Bronchial epithelial cell (primary cell): ENCODE measurements around the gene RAD23A. TPM values are rescaled to one million over a fixed set of nuclear protein-coding genes. Genes with fewer than 3 reads are reported as not detected.

Experiments used
- DNase-seq: peaks from one replicate; pipeline ENCODE4 v3.0.0-alpha.2; 2010; ENCODE audit warnings: low read depth
- FAIRE-seq: peaks from 2 replicates; lab custom pipeline; 2011; peaks lifted over from hg19 to GRCh38; lab: Jason Lieb, UNC
- H3K27me3 ChIP-seq: 2 replicates; pipeline ENCODE4 v1.5.1; 2011; ENCODE audit warnings: low read length; ENCODE audit not compliant: control insufficient read depth, insufficient read depth
- H3K36me3 ChIP-seq: 2 replicates; pipeline ENCODE4 v1.5.1; 2011; ENCODE audit warnings: low read length; ENCODE audit not compliant: control insufficient read depth, insufficient read depth
- H3K4me3 ChIP-seq: 2 replicates; pipeline ENCODE4 v1.5.1; 2011; ENCODE audit warnings: mild to moderate bottlenecking, low read depth, low read length, control low read depth
- CTCF ChIP-seq: IDR thresholded peaks from 2 replicates; pipeline ENCODE4 v1.5.1; 2011; ENCODE audit warnings: mild to moderate bottlenecking, moderate library complexity, low read length, control low read depth, inconsistent platforms; ENCODE audit not compliant: insufficient read depth, severe bottlenecking
- total RNA-seq: library from RNA; depleted of rRNA; stranded (reverse); fragments of >200 nt; gene quantifications from 2 replicates; pipeline ENCODE4 v1.2.1, GENCODE V29; 2014

RAD23A gene
- total RNA-seq, 1 donor from 2014 or later, result 91.1 TPM

GRCh38 chr19:12959481-12959880 is 13.8 kb downstream of the RAD23A start:
- no peak for DNase-seq
- H3K27me3 ChIP-seq, result no peaks in the 10 kb centered on the region
- FAIRE-seq, result no peak
- H3K4me3 ChIP-seq, result no peak overlapping the region
- TF ChIP-seq CTCF, result no peak
- no peaks in the 10 kb centered on the region for H3K36me3 ChIP-seq

- TF ChIP-seq CTCF, result peak; percentile 98
- H3K27me3 ChIP-seq, result no peaks in the 10 kb centered on the region
- H3K36me3 ChIP-seq, result no peaks in the 10 kb centered on the region
- DNase-seq (peak; percentile 52), FAIRE-seq (no peak)
- H3K4me3 ChIP-seq, result peak overlapping the region; percentile 34
Measured at GRCh38 chr19:12965017-12965811, 19.6 kb downstream of the RAD23A start.

GRCh38 chr19:12965812-12966135 is 20.1 kb downstream of the RAD23A start:
- no peak for TF ChIP-seq CTCF
- Histone ChIP-seq H3K4me3 (no peak overlapping the region), H3K27me3 (no peaks in the 10 kb centered on the region), H3K36me3 (no peaks in the 10 kb centered on the region)
- DNase-seq (no peak), FAIRE-seq (no peak)

- Histone ChIP-seq H3K27me3 (no peaks in the 10 kb centered on the region), H3K4me3 (no peak overlapping the region), H3K36me3 (no peaks in the 10 kb centered on the region)
- no peak for TF ChIP-seq CTCF
- DNase-seq (peak; percentile 67), FAIRE-seq (no peak)
Measured at GRCh38 chr19:12967907-12968306, 22.2 kb downstream of the RAD23A start.

GRCh38 chr19:12969292-12969988 is 23.8 kb downstream of the RAD23A start, which contains the start of gene DAND5:
DAND5 (plus strand) TSS chr19:12969576; CDS start chr19:12969661, 85 bp downstream.
- Histone ChIP-seq H3K36me3 (no peaks in the 10 kb centered on the region), H3K27me3 (no peaks in the 10 kb centered on the region), H3K4me3 (no peak within 1 kb of the TSS)
- no peak for FAIRE-seq
- no peak for TF ChIP-seq CTCF
- DNase-seq, result no peak
